Right hindlimb (tissue), 1 donor: ENCODE measurements around the gene VIT.

Source experiments
- DNase-seq: peaks from one replicate; pipeline ENCODE4 v3.0.0-alpha.2; 2018

Gene VIT

GRCh38 chr2:36696533-36696932 lies at the start of gene VIT:
VIT (plus strand) TSS chr2:36696707; CDS start chr2:36716371, 19,664 bp downstream.
- DNase-seq, result no peak

- DNase-seq, result no peak
Observed at GRCh38 chr2:36650031-36650829, 46.3 kb upstream of the VIT start.

GRCh38 chr2:36653155-36653554 lies 43.4 kb upstream of the VIT start:
- DNase-seq, result no peak

- DNase-seq, result no peak
Observed at GRCh38 chr2:36653967-36654694, 42.4 kb upstream of the VIT start.

- DNase-seq, result no peak
Observed at GRCh38 chr2:36655453-36655852, 41.1 kb upstream of the VIT start.

GRCh38 chr2:36657703-36658102 lies 38.8 kb upstream of the VIT start:
- DNase-seq, result no peak

GRCh38 chr2:36658277-36658748 lies 38.2 kb upstream of the VIT start:
- no peak for DNase-seq

- DNase-seq, result no peak
Observed at GRCh38 chr2:36659218-36659617, 37.3 kb upstream of the VIT start.

- DNase-seq, result no peak
Observed at GRCh38 chr2:36659872-36660312, 36.6 kb upstream of the VIT start.

- DNase-seq, result no peak
Observed at GRCh38 chr2:36662638-36663037, 33.9 kb upstream of the VIT start.

GRCh38 chr2:36663295-36663694 lies 33.2 kb upstream of the VIT start:
- no peak for DNase-seq

GRCh38 chr2:36663851-36664695 lies 32.4 kb upstream of the VIT start:
- no peak for DNase-seq

GRCh38 chr2:36664696-36665076 lies 31.8 kb upstream of the VIT start:
- DNase-seq, result no peak

GRCh38 chr2:36667931-36668330 lies 28.6 kb upstream of the VIT start:
- DNase-seq, result no peak

- DNase-seq, result no peak
Observed at GRCh38 chr2:36670881-36671595, 25.5 kb upstream of the VIT start.

GRCh38 chr2:36671731-36672130 lies 24.8 kb upstream of the VIT start:
- DNase-seq, result no peak

- no peak for DNase-seq
Observed at GRCh38 chr2:36672199-36672598, 24.3 kb upstream of the VIT start.

- no peak for DNase-seq
Observed at GRCh38 chr2:36675579-36676282, 20.8 kb upstream of the VIT start.

- no peak for DNase-seq
Observed at GRCh38 chr2:36676364-36676763, 20.1 kb upstream of the VIT start.

GRCh38 chr2:36677386-36677785 lies 19.1 kb upstream of the VIT start:
- DNase-seq, result no peak

GRCh38 chr2:36677996-36678605 lies 18.4 kb upstream of the VIT start:
- DNase-seq, result no peak
